Measurements from ENCODE around the gene COX5B. TPM values are rescaled to one million over a fixed set of nuclear protein-coding genes. Genes with fewer than 3 reads are reported as not detected.
A peak's percentile ranks its signal among the peaks of the same experiment; 100 is the strongest.

COX5B gene
- total RNA-seq, 1 donor from 2014 or later: 1,337 TPM

DNA sequence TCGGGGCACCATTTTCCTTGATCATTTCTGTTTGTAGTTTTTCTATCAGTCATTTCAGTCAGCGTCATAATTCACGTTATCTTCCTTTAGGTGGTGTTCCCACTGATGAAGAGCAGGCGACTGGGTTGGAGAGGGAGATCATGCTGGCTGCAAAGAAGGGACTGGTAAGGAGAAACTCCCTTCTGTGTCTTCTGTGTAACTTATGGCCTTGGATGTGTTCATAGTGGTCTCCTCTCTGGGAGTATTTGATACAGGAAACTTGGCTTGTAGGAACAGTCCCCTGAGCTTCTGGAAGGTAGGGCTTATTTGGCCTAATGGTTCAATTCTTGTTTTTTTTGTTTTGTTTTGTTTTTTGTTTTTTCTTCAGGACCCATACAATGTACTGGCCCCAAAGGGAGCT lies 1.1 kb downstream of the COX5B start:
- DNase-seq (no peak), ATAC-seq (ENCODE audit: poor library complexity) (no peak)
- intact Hi-C loops (cut with DNase I): loop anchor here (2.0 to 5.0 kb wide), 2 partner anchors 16 to 50 kb away; no protein-coding TSS in a partner anchor

- ATAC-seq (ENCODE audit: poor library complexity) (no peak), DNase-seq (no peak)
- intact Hi-C loops (cut with DNase I): no loop called here
Measured at GRCh38 chr2:97651114-97651513, 5.3 kb downstream of the COX5B start.

DNA sequence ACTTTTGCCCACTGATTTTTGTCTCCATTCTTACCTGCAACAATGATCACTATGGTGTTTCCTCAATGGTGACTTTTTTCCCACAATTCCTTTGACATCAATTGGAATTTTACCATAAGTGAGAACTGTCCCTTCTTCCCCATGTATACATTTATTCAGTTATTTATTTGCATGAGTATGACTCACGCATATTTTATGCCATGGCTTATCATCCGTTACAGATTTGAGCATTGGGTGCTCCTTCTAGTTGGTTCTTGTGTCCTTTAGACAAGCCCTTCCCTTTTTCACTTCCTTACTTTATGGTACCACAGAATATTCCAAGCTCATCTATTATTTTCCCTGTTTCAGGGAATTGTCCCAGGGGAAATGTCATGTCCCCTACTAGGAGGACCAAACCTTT lies 7.6 kb downstream of the COX5B start:
- intact Hi-C loops (cut with DNase I): no loop called here
- DNase-seq: no peak
- no peak for ATAC-seq (ENCODE audit: poor library complexity)

DNA sequence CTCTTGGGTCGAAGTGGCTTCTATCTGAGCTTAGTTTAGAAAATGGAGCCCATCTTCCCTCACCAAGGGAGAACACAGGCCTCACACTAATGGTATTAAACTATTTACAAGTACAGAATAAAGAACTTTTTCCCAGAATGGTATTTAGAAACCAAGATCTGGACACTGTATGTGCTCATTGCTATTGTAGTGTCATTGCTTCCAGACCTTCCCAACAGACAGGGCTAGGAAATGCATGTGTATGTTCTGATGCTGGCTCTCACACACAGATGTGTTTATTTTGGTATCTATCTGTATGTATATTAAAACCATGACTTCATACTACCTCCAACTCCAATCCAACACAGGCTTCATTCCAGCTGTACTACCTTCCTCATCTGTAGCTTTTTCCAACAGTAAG lies 8.0 kb downstream of the COX5B start:
- DNase-seq (no peak), ATAC-seq (ENCODE audit: poor library complexity) (no peak)
- intact Hi-C loops (cut with DNase I): no loop called here

GRCh38 chr2:97654309-97654708 lies 8.4 kb downstream of the COX5B start:
- intact Hi-C loops (cut with DNase I): no loop called here
- no peak for DNase-seq
- ATAC-seq (ENCODE audit: poor library complexity): no peak

GRCh38 chr2:97654791-97655190 lies 8.9 kb downstream of the COX5B start:
- no peak for DNase-seq
- no peak for ATAC-seq (ENCODE audit: poor library complexity)
- intact Hi-C loops (cut with DNase I): no loop called here

- DNase-seq (no peak), ATAC-seq (ENCODE audit: poor library complexity) (no peak)
- intact Hi-C loops (cut with DNase I): no loop called here
Measured at GRCh38 chr2:97656129-97656755, 10.4 kb downstream of the COX5B start.

DNA sequence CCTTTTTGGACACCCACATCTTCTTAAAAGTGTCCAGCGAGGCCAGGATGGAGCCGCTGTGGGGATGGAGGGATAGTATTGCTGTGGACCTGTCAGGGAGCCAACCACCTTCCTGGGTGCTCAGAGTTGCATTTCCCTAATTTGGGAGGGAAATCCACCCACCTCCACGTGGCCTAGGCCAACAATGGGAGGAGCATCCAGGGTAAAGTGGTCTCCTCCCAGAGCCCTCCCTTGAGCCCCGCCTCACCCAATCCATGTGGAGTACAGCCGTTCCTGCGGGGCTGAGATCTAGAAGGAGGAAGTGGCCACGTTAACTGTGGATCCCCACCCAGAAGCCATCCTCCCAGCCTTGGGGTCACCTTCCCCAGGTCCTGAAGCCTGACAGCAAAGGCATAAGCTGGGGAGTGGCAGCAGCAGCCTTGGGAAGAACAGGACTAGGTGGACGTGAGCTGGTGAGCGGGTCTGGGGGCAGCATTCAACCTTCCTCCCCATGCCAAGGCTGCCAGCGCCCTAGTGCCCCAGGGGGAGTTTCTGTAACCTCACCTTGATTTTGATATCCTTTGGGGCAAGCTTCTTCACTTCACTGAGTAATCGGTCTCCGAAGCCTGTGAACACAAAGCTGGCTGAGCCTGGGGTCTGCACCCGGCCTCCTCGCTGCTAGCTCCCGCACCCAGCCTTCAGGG lies 11.2 kb downstream of the COX5B start:
- no peak for ATAC-seq (ENCODE audit: poor library complexity)
- no peak for DNase-seq
- intact Hi-C loops (cut with DNase I): no loop called here

DNA sequence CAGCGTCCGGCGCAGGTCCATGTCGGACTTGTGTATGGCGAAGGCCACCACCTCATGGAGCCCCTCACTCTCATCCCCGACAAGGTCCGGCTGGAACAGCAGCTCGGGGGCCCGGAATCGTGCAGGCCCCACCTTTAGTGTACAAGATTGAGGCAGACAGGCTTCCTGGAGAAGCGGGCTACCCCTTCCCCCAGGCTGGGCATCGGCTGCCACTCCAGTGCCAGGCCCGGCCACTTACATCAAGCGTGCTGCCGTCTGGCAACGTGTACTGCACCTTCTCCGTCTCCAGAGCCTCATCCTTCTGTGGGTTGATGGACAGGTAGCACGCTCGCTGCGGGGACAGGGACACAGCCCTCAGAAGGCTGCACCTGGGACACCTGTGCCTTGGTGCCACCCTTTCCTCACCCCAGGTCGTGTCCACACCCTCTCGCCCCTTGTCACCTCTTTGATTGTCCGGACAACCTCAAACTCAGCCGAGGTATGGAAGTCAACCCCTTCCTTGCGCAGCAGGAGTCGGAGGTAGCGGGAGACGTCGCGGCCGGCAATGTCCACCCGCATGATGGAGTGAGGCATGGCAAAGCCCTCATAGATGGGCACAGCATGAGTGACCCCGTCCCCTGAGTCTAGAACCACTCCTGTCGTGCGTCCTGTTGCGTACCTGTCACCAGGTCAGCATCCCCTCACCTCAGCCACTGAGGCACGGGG lies 12.3 kb downstream of the COX5B start:
- ATAC-seq (ENCODE audit: poor library complexity): no peak
- no peak for DNase-seq
- intact Hi-C loops (cut with DNase I): no loop called here

DNA sequence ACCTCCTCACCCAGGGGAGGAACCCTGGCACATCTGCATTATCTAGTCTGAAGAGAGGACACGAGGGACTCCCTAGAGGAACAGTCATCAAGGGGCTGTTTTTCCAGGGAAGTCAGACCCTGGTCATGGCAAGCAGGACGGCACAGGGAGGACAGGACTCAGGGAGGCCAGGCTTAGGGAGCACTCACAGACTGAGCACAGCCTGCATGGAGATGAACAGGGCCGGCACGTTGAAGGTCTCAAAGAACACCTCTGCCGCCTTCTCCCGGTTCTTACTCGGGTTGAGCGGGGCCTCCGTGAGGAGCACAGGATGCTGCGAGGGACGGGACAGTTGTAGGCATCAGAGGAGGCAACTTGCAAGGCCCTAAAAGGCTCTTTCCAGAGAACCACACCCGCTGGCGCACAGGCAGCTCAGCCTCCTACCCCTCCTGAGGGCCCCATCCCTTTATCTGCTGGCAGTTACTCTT lies 12.9 kb downstream of the COX5B start:
- ATAC-seq (ENCODE audit: poor library complexity) (no peak), DNase-seq (no peak)
- intact Hi-C loops (cut with DNase I): no loop called here

DNA sequence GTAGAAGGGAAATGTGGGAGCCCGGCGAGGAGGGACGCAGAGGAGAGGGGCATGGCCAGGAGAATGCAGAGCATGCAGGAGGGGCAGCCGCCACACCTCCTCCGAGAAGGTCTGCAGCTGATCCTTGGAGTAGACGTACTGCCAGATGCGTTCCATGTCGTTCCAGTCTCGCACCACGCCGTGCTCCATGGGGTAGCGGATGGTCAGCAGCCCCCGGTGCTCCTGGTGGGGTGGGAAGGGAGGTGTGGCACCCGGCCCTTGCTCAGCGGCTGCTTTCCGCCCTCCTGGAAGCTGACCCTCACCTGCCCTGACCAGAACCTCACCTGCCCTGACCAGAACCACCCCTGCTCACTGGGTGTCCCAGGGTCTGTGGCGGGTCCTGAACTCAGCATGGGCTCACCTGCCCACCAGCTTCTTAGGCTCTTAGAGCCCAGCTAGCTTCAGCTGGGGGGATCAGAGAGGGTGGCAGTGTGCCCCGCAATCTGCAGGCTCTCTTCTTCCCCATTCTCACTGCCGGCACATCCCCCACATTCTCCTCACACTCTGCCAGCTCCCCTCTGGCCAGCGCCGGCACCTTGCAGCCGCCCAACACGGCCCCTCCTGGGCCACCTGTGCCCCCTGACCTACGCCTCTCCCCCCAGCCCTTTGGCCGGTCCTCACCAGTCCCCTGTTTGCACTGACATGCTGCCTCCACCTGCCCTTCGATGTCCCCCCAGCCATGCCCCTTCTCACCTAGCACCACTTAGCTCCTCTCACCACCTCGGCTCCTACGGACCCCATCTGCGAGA lies 13.6 kb downstream of the COX5B start:
- DNase-seq: no peak
- intact Hi-C loops (cut with DNase I): no loop called here
- no peak for ATAC-seq (ENCODE audit: poor library complexity)

DNA sequence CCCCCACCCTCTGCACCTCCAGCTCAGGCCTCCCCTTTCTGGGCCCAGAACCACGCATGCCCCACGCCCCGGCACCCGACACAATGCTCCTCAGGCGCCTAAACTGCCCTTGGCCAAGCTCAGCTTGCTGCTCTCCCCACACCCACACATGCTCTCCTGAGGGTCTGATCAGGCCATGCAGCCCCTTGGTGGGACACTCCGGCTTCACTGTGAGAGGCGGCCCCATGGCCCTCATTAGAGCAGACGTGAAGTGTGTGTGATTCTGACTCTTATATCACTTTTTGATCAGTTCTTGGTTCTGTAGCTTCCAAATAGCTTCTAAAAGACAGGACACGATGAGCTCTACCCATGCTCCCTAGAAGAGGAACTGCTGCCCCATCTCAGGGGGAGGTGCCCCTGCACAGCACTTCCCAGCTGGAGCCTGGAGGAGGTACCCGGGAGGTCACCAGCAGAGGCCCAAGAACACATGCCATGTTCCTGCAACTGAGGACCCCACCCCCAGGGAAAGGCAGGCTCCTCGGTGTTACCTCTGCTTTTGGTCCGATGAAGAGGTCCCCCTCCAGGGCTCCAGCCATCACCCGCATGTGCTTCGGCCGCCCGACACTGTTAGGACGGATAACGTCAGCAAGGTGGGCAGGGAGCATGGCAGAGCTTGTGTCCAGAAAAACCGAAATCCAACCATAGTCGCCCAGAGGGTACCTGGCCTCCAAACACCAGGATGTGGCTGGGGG lies 14.3 kb downstream of the COX5B start:
- intact Hi-C loops (cut with DNase I): no loop called here

GRCh38 chr2:97660775-97661389 lies 15.0 kb downstream of the COX5B start:
- no peak for ATAC-seq (ENCODE audit: poor library complexity)
- intact Hi-C loops (cut with DNase I): no loop called here
- no peak for DNase-seq

More for the DNA sequence above, 14.3 kb downstream of the COX5B start:
- DNase-seq (no peak), ATAC-seq (ENCODE audit: poor library complexity) (no peak)

- no peak for DNase-seq
- intact Hi-C loops (cut with DNase I): loop anchor here (2.0 kb wide), 1 partner anchor 15 kb away; the partner anchor contains the start of gene COX5B
- no peak for ATAC-seq (ENCODE audit: poor library complexity)
Measured at GRCh38 chr2:97661927-97662326, 16.1 kb downstream of the COX5B start.

- no peak for DNase-seq
- no peak for ATAC-seq (ENCODE audit: poor library complexity)
- intact Hi-C loops (cut with DNase I): loop anchor here (2.0 kb wide), 1 partner anchor 16 kb away; the partner anchor contains the start of gene COX5B
Measured at GRCh38 chr2:97662386-97662894, 16.6 kb downstream of the COX5B start.

DNA sequence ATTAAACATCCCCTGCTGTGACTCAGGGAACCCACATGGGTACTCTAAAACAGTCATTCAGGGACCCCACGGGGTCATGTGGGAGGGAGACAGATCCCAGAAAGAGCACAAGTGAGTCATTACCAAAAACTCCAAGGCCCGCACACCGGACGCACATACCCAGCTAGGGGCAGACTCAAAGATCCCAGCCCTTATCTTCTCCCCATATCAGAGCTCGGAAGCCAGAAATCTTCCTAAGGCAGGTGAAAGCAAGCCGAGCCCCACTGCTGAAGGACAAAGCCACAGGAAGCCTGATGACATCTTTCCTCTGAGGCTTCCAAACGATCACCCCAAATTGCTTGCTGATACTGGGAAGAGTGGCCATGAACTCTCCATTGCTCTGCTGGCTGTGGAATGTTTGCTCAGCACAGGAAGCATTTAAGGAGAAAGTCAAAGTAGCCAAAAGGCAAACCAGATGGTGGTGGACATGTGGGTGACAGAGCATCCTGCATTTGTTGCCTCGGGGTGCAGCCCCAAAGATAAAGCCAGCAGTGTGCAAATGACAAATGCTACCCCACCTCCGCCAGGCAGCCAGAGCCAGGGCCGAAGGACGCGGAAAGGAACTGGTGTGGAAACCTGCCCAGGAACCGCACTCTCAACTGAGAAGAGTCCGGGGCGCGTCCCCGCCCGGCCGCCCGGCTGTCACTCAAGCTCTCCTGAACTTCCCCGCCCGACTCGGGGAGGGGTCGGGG lies 17.2 kb downstream of the COX5B start:
- DNase-seq (peak; percentile 85), ATAC-seq (ENCODE audit: poor library complexity) (peak; percentile 44)
- intact Hi-C loops (cut with DNase I): loop anchor here (2.0 kb wide), 1 partner anchor 16 kb away; the partner anchor contains the start of gene COX5B

- intact Hi-C loops (cut with DNase I): loop anchor here (2.0 kb wide), 1 partner anchor 17 kb away; the partner anchor contains the start of gene COX5B
- DNase-seq (no peak), ATAC-seq (ENCODE audit: poor library complexity) (no peak)
Measured at GRCh38 chr2:97663626-97663961, 17.7 kb downstream of the COX5B start.
